ENCODE measurements around the gene PGAP6.

Gene PGAP6

DNA sequence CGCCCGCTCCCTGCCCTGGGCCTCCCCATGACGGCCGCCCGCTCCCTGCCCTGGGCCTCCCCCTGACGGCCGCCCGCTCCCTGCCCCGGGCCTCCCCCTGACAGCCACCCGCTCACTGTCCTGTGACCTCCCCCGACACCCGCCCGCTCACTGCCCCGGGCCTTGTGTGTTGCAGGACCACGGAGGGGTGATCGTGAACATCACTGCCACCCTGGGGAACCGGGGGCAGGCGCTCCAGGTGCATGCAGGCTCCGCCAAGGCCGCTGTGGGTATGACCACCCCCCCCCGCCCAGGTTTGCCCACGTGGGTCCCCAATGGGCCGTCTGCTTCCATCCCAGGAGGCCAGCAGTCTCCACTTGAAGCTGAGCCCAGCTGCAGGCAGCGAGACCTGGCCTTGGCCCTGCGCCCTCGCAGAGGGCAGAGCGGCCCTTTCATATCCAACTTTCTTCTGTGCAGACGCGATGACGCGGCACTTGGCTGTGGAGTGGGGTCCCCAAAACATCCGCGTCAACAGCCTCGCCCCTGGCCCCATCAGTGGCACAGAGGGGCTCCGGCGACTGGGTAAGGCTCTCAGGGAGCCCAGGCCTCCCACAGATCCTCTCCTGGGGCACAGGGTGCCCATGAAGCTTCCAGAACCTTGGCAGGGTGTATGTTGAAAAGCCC, 28.9 kb upstream of the PGAP6 start:
- H3K4me3 ChIP-seq (ENCODE audit: control insufficient read depth, low read depth, low read length), result no peak overlapping the region
- TF ChIP-seq, protein P1, sequence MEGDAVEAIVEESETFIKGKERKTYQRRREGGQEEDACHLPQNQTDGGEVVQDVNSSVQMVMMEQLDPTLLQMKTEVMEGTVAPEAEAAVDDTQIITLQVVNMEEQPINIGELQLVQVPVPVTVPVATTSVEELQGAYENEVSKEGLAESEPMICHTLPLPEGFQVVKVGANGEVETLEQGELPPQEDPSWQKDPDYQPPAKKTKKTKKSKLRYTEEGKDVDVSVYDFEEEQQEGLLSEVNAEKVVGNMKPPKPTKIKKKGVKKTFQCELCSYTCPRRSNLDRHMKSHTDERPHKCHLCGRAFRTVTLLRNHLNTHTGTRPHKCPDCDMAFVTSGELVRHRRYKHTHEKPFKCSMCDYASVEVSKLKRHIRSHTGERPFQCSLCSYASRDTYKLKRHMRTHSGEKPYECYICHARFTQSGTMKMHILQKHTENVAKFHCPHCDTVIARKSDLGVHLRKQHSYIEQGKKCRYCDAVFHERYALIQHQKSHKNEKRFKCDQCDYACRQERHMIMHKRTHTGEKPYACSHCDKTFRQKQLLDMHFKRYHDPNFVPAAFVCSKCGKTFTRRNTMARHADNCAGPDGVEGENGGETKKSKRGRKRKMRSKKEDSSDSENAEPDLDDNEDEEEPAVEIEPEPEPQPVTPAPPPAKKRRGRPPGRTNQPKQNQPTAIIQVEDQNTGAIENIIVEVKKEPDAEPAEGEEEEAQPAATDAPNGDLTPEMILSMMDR (conservative IDR thresholded peaks at IDR 0.05; ENCODE audit: control insufficient read depth, insufficient read depth, low read depth, low read length), result no peak
- no peak for DNase-seq (ENCODE audit: low read depth)

DNA sequence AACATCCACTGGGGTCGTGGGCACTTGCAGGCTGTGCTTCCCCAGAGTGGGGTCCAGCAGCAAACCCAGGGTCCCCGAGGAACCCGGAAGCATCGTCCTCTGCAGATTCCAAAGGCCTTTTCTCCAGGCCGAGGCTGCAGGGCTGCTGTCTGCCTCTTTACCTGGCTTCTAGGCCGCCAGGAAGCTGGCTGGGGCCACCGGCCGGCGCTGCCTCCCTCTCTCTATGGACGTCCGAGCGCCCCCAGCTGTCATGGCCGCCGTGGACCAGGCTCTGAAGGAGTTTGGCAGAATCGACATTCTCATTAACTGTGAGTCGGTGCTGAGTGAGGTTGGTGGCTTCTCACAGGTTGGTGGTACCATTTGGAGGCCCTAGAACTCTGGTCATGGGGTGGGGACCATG, 25.5 kb upstream of the PGAP6 start:
- DNase-seq (ENCODE audit: low read depth), result no peak
- TF ChIP-seq, protein P1 (conservative IDR thresholded peaks at IDR 0.05; ENCODE audit: control insufficient read depth, insufficient read depth, low read depth, low read length), result no peak
- no peak overlapping the region for H3K4me3 ChIP-seq (ENCODE audit: control insufficient read depth, low read depth, low read length)

DNA sequence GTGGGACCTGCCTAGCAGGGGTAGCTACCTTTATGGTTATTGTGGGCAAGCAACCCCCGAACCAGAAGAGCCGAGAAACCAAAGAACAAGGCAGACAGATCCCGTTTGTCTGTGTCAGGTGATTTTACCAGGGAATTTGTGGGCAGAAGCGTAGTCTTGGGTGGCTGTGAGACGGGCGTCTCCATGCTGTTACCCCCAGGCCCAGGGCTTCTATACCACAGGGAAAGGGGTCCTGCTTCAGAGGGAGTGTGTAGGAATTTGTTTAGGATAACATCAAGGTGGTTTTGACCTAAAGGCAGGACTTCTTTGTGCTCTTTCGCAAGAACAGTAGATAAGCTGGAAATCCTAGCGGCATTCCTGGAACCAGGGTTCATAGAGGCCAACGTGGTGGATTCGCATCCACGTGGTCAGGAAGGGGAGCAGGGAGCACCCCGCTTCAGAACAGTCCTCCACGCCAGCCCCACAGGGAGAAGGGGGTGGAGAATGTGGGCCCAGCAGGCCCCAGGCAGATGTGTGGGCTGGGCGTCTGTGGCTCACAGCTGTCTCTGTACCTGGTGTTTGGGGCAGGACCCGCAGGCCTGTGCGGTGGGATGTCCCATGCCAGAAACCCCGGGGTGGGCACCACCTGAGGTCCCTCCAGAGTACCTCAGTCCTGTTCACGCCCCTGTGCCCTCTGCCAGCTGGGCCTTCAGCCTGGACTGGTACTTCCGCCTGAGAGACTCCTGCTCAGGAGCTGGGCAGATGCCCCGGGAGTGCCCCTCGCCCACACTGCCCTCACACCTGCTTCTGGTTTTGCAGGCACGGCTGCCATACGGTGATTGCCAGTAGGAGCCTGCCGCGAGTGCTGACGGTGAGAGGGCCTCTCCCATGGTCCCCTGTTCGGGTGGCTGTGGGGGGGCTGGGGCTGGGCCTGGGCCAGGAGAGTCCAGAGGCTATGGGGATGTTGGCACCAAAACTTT, 24.0 kb upstream of the PGAP6 start:
- TF ChIP-seq, protein P1 (conservative IDR thresholded peaks at IDR 0.05; ENCODE audit: control insufficient read depth, insufficient read depth, low read depth, low read length), result no peak
- no peak overlapping the region for H3K4me3 ChIP-seq (ENCODE audit: control insufficient read depth, low read depth, low read length)
- DNase-seq (ENCODE audit: low read depth), result no peak

DNA sequence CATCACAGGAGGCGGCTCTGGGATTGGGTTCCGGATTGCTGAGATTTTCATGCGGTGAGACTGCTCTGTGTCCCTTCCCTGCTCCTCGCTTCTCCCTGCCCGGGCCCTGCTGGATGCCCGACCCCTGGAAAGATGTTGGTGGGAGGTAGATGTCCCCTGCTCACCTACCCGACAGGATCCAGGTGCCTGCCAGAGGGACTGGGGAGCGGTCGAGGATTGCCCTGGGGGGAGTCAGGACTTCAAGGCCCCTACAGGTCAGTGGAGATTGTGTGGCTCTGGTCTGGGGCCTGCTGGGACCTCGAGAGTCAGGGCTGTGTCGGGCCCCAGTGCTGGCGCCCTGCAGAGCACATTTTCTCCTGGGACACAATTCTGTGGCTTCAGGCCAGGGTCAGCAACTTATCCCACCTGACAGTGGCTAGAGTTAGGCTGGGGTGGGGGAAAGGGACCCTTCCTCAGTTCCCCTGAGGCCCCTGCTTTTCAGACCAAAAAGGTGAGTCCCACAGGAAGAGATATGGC, 23.3 kb upstream of the PGAP6 start:
- no peak for DNase-seq (ENCODE audit: low read depth)
- no peak overlapping the region for H3K4me3 ChIP-seq (ENCODE audit: control insufficient read depth, low read depth, low read length)
- TF ChIP-seq, protein P1 (conservative IDR thresholded peaks at IDR 0.05; ENCODE audit: control insufficient read depth, insufficient read depth, low read depth, low read length), result no peak

DNA sequence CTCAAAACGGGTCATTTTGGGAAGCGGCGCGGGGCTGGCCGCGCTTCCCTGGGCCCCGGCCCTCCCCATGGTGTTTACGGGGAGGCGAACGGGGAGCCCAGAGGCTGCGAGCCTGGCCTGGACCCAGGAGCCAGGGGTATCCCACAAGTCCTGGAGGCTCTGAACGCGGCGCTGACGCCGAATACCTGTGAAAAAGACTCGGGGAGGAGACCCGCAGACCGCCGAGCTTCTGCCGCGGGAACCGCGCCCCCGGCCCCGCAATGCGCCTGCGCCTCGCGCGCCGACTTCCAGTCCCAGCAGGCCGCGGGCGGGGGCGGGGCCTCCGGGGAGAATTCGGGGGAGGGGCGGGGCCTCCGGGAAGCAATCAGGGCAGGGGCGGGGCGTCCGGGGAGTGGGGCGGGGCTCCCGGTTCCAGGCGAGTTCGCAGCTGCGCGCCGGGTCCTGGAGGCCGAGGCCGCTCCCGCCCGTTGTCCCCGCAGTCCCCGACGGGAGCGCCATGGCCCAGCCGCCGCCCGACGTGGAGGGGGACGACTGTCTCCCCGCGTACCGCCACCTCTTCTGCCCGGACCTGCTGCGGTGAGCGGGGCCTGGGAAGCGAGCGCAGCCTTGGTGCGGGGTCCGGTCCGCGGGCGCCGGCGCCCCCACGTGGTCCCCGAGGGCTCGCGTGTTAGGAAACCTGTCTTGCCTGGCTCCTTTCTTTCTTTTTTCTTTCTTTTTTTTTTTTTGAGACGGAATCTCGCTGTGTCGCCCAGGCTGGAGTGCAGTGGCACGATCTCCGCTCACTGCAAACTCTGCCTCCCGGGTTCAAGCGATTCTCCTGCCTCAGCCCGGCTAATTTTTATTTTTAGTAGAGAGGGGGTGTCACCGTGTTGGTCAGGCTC, 19.9 kb upstream of the PGAP6 start, which contains the start of gene DECR2:
TSS of gene DECR2 (plus strand) at position 418 of the 881 bp plus-strand sequence. CDS start at position 497, 79 bp downstream.
- TF ChIP-seq, protein P1 (conservative IDR thresholded peaks at IDR 0.05; ENCODE audit: control insufficient read depth, insufficient read depth, low read depth, low read length), result no peak
- peak; percentile 81 for DNase-seq (ENCODE audit: low read depth)
- peak within 1 kb of the TSS; percentile 78 for H3K4me3 ChIP-seq (ENCODE audit: control insufficient read depth, low read depth, low read length)

DNA sequence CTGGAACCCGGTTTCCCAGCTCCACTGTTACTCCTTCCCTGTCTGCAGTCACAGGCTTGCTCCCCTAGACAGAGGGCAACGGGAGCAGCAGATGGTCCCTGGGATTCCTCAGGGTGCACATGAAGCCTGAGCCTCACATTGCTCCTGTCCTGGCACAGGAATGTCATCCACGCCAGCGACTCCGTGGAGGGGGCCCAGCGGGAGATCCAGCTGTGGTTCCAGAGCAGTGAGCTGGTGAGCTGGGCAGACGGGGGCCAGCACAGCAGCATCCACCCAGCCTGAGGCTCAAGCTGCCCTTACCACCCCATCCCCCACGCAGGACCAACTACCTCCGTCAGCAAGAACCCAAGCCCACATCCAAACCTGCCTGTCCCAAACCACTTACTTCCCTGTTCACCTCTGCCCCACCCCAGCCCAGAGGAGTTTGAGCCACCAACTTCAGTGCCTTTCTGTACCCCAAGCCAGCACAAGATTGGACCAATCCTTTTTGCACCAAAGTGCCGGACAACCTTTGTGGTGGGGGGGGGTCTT, 18.3 kb upstream of the PGAP6 start:
- no peak for DNase-seq (ENCODE audit: low read depth)
- TF ChIP-seq, protein P1 (conservative IDR thresholded peaks at IDR 0.05; ENCODE audit: control insufficient read depth, insufficient read depth, low read depth, low read length), result no peak

More for the DNA sequence above, 18.3 kb upstream of the PGAP6 start:
- H3K4me3 ChIP-seq (ENCODE audit: control insufficient read depth, low read depth, low read length), result peak overlapping the region; percentile 78

Measured in fibroblast of mammary gland (primary cell).